ENCODE data around the gene PAXIP1.

The PAXIP1 gene

DNA sequence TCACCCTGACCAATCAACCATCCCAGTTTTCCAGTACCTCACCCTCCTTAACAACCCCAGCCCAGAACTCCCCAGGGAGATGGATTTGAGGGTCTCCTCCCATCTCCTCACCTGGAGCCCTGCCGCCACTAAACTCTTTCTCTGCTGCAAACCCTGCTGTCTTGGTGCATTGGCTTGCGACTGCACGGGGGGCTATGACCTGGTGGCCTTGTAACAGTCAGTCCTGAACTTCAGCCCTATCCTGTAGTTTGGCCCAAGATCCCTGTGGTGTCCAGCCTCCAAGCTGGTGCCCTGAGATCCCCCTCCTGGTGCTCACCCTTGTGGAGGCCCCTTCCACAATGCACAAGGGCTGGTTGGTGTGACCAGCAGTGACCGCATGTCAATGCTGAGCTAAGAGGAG lies 91.9 kb downstream of the PAXIP1 start:
- 94% methylated on average over 4 of the region's 4 CpGs for WGBS
- Histone ChIP-seq H3K9ac (ENCODE audit: low read depth, low read length) (no peak overlapping the region), H3K27ac (ENCODE audit: low read depth, low read length) (no peak overlapping the region), H3K27me3 (ENCODE audit: insufficient read depth, low read length) (peaks cover 12% of the 10 kb centered on the region), H3K4me3 (ENCODE audit: low read length) (no peak overlapping the region), H3K9me3 (ENCODE audit: insufficient read depth, low read depth, low read length) (peaks cover 7% of the 10 kb centered on the region; the same call in 1 of the 2 replicates), H3K4me1 (ENCODE audit: insufficient read depth, low read length) (no peaks in the 10 kb centered on the region), H3K36me3 (ENCODE audit: insufficient read depth, low read length) (no peaks in the 10 kb centered on the region)

DNA sequence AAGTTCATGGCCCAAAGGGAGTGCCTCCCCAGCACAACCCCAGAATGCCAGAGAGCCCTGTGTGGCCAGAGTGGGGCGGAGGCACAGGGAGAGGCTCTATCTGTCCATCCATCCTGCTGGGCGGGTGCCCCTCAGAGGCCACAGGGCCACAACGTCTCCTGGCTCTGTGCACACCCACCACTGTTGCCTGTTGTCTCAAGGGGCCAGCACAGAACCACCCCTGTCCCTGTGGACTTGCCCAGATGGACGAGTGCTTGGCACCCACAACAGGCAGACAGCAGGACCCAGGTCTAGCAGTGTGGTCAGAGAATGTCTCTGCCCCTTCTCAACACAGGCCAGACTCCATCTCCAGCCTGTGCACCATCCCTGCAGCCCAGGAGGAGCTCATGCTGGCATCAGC lies 92.8 kb downstream of the PAXIP1 start:
- Histone ChIP-seq H3K36me3 (ENCODE audit: insufficient read depth, low read length) (no peaks in the 10 kb centered on the region), H3K9me3 (ENCODE audit: insufficient read depth, low read depth, low read length) (peaks cover 7% of the 10 kb centered on the region; the same call in 1 of the 2 replicates), H3K4me1 (ENCODE audit: insufficient read depth, low read length) (no peaks in the 10 kb centered on the region), H3K4me3 (ENCODE audit: low read length) (no peak overlapping the region), H3K9ac (ENCODE audit: low read depth, low read length) (no peak overlapping the region), H3K27me3 (ENCODE audit: insufficient read depth, low read length) (peaks cover 12% of the 10 kb centered on the region), H3K27ac (ENCODE audit: low read depth, low read length) (no peak overlapping the region)
- 87% methylated on average over 4 of the region's 4 CpGs for WGBS

DNA sequence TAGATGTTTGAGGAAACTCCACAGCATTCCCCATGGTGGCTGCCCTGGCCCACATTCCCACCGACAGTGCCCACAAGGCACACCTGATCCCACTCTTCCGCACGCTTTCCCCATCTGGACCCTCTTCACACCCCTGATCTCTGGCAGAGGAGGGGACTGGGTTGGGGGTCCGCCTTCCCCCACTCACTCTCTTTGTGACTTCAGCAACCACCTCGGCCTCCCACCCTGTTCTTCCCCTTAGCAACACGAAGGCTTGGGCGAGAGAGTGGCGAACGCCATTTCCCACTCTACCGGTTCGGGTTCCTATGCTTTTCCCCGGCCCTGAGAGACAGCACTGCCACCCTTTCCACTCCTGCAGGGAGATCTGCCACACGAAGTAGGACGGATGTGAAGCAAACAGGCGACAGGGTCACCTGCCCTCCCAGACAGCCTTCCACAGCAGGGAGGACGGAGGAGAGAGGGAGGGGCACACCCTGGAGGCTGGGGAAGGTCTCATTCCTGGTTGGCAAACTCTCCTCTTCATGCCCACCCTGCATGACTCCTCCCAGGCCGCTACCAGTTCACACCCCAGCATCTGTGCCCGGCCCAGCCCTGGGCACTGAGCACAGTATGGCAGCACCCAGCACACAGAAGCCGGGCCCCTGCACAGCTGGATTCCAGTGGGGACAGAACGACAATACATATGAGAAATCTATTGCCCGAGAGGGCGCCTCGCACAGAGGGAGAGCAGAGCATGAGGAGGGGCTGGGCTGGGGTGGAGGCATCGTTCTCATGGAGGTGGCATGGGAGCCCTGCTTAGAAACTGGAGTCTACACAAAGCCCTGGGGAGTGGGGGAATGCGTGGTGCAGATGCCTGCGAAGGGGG lies 93.5 kb downstream of the PAXIP1 start:
- 85% methylated on average over 26 of the region's 26 CpGs for WGBS
- Histone ChIP-seq H3K4me1 (ENCODE audit: insufficient read depth, low read length) (no peaks in the 10 kb centered on the region), H3K27me3 (ENCODE audit: insufficient read depth, low read length) (peaks cover 7% of the 10 kb centered on the region), H3K36me3 (ENCODE audit: insufficient read depth, low read length) (no peaks in the 10 kb centered on the region), H3K9me3 (ENCODE audit: insufficient read depth, low read depth, low read length) (peaks cover 7% of the 10 kb centered on the region; the same call in 1 of the 2 replicates), H3K9ac (ENCODE audit: low read depth, low read length) (no peak overlapping the region), H3K27ac (ENCODE audit: low read depth, low read length) (no peak overlapping the region), H3K4me3 (ENCODE audit: low read length) (no peak overlapping the region)

DNA sequence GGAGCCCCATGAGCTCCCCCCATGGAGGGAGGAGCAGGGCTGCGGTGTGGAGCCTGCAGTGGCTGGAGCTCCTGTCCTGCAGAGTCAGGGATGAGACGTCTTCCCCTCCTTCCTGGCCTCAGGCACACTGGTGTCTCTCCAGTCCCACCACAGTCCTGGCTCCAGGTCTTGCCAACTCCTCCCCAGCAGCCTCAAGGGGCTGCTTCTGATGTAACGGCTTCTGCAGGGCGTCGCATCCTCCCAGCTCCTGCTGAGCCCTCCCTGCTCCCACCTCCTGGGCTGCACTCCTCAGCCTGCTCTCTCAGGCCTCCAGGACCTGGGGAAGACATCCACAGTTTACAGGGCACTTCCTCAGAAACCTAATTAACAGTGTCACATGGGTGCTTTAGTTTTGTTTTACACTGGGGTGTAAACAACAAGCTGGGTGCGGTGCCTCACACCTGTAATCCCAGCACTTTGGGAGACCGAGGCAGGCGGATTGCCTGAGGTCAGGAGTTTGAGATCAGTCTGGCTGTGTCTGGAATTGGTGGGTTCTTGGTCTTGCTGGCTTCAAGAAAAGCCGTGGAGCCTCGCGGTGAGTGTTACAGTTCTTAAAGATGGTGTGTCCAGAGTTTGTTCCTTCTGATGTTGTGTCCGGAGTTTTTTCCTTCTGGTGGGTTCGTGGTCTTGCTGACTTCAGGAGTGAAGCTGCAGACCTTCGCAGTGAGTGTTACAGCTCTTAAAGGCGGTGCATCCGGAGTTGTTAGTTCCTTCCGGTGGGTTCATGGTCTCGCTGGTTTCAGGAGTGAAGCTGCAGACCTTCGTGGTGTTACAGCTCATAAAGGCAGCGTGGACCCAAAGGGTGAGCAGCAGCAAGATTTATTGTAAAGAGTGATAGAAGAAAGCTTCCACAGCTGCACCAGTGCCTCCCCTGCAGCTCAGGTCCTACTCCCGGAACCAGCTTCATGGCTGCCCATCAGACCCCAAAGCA lies 95.0 kb downstream of the PAXIP1 start:
- H3K9ac ChIP-seq (ENCODE audit: low read depth, low read length): no peak overlapping the region
- H3K4me3 ChIP-seq (ENCODE audit: low read length): no peak overlapping the region
- WGBS: 88% methylated on average over 21 of the region's 21 CpGs
- H3K27me3 ChIP-seq (ENCODE audit: insufficient read depth, low read length): no peaks in the 10 kb centered on the region
- no peaks in the 10 kb centered on the region for H3K36me3 ChIP-seq (ENCODE audit: insufficient read depth, low read length)
- peaks cover 7% of the 10 kb centered on the region; the same call in 1 of the 2 replicates for H3K9me3 ChIP-seq (ENCODE audit: insufficient read depth, low read depth, low read length)
- no peaks in the 10 kb centered on the region for H3K4me1 ChIP-seq (ENCODE audit: insufficient read depth, low read length)
- no peak overlapping the region for H3K27ac ChIP-seq (ENCODE audit: low read depth, low read length)

DNA sequence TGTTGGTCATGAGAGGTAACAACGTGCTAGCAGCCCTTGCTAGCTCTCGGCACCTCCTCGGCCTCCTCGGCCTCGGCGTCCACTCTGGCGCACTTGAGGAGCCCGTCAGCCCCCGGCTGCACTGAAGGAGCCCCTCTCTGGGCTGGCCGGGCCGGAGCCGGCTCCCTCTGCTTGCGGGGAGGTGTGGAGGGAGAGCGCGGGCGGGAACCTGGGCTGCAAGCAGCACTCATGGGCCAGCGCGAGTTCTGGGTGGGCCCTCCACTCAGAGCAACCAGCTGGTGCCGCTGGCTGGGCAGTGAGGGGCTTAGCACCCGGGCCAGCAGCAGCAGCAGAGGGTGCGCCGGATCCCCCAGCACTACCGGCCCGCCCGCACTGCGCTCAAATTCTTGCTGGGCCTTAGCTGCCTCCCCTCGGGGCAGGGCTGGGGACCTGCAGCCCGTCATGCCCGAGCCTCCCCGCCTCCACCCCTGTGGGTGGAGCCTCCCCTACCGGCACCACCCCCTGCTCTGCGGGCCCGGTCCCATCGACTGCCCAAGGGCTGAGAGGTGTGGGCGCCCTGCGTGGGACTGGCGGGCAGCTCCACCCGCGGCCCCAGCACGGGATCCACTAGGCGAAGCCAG lies 96.1 kb downstream of the PAXIP1 start:
- no peaks in the 10 kb centered on the region for H3K27me3 ChIP-seq (ENCODE audit: insufficient read depth, low read length)
- no peak overlapping the region for H3K4me3 ChIP-seq (ENCODE audit: low read length)
- no peaks in the 10 kb centered on the region for H3K4me1 ChIP-seq (ENCODE audit: insufficient read depth, low read length)
- H3K9ac ChIP-seq (ENCODE audit: low read depth, low read length): no peak overlapping the region
- 95% methylated on average over 41 of the region's 41 CpGs for WGBS
- H3K9me3 ChIP-seq (ENCODE audit: insufficient read depth, low read depth, low read length): peaks cover 7% of the 10 kb centered on the region; the same call in 1 of the 2 replicates
- no peaks in the 10 kb centered on the region for H3K36me3 ChIP-seq (ENCODE audit: insufficient read depth, low read length)
- H3K27ac ChIP-seq (ENCODE audit: low read depth, low read length): no peak overlapping the region

DNA sequence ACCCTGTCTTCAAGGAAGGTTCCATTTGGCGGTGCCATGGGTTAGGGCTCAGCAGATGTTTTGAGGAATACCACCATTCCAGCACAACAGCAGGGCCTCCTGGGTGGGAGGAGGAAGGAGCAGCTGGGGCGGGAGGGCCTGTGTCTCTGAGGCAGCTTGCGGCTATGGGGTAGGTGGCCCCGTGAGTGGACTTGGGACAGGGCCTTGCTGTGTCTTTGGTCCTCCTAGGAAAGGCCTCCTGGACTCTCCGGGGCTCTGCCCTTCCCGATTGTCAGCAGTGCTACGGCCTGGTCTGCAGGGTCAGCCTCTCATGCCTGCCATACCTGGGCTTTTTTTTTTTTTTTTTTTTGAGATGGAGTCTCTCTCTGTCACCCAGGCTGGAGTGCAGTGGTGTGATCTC lies 96.7 kb downstream of the PAXIP1 start:
- WGBS: 93% methylated on average over 7 of the region's 7 CpGs
- Histone ChIP-seq H3K27ac (ENCODE audit: low read depth, low read length) (no peak overlapping the region), H3K27me3 (ENCODE audit: insufficient read depth, low read length) (no peaks in the 10 kb centered on the region), H3K4me1 (ENCODE audit: insufficient read depth, low read length) (no peaks in the 10 kb centered on the region), H3K9ac (ENCODE audit: low read depth, low read length) (no peak overlapping the region), H3K4me3 (ENCODE audit: low read length) (no peak overlapping the region), H3K9me3 (ENCODE audit: insufficient read depth, low read depth, low read length) (peaks cover 7% of the 10 kb centered on the region; the same call in 1 of the 2 replicates), H3K36me3 (ENCODE audit: insufficient read depth, low read length) (no peaks in the 10 kb centered on the region)

DNA sequence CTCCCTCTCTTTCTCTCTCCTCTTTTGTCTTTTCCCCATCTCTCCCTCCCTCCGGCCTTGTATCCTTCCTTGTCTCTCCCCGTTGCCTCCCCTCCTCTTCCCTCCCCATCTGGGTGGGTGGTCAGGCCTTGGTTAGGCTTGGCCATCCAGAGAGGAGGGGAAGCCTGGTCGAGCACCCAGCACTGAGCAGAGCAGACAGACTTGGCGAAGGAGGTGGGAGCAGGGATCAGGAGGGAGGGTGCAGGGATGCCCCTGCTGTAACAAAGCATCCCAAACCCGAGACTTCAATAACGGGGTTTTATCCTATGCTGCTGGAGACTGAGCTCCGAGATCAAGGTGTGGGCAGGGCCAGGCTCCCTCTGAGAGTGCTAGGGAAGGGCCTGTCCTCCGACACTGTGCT lies 97.3 kb downstream of the PAXIP1 start:
- H3K27ac ChIP-seq (ENCODE audit: low read depth, low read length): no peak overlapping the region
- H3K9me3 ChIP-seq (ENCODE audit: insufficient read depth, low read depth, low read length): peaks cover 7% of the 10 kb centered on the region; the same call in 1 of the 2 replicates
- no peak overlapping the region for H3K4me3 ChIP-seq (ENCODE audit: low read length)
- H3K27me3 ChIP-seq (ENCODE audit: insufficient read depth, low read length): no peaks in the 10 kb centered on the region
- 89% methylated on average over 7 of the region's 8 CpGs for WGBS
- no peak overlapping the region for H3K9ac ChIP-seq (ENCODE audit: low read depth, low read length)
- H3K4me1 ChIP-seq (ENCODE audit: insufficient read depth, low read length): no peaks in the 10 kb centered on the region
- H3K36me3 ChIP-seq (ENCODE audit: insufficient read depth, low read length): no peaks in the 10 kb centered on the region

DNA sequence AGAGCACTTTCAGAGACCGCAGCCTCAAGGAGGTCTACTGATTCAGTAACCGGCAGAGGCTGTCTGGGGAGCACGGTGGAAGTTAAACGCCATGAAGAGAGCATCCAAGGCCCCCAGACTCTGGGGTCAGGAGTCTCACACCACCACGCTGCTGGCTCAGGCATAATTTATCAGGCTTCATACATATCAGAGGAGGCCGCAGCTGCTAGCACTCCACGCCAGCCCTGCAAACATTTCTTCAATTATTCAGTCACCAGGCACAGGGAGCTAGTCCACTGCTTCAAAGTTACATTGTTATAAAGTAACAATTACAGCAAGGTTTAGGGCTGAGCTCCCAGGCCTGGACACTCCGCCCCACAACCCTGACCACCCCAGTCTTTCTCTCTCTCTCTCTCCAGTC lies 97.8 kb downstream of the PAXIP1 start:
- 95% methylated on average over 8 of the region's 8 CpGs for WGBS

DNA sequence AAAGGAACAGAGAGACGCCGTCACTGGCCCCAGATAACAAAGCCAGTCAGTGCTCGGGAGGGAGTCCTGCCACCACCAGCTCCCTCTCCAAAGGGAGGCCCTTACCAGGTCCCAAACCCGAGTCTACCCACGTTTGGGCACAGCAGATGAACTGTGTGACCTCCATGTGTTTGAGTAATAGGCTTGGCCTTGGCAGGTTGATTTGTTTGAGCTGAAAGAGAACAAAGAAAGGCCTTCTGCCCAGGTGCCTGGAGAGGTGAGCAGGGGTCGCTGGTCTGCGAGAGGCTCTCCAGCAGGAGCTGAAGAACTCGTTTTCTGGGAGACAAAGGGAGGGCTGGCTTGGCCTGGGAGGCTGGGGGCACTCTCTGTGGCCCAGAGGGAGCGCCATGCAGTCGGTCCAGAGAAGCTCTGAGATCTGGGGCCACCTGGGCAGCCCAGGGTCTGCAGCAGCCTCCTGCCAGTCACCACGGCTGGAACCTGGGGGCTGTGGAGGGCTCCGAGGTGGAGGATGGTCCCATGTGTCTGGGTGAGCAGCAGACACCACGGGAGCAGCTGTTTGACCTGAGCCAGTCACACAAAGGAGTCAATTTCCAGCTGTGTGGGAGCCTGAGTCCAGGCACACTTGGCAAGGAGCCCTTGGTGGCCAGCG lies 99.7 kb downstream of the PAXIP1 start:
- 84% methylated on average over 14 of the region's 14 CpGs for WGBS

More for the DNA sequence above, 97.8 kb downstream of the PAXIP1 start:
- Histone ChIP-seq H3K27me3 (ENCODE audit: insufficient read depth, low read length) (no peaks in the 10 kb centered on the region), H3K4me3 (ENCODE audit: low read length) (no peak overlapping the region), H3K36me3 (ENCODE audit: insufficient read depth, low read length) (no peaks in the 10 kb centered on the region), H3K9me3 (ENCODE audit: insufficient read depth, low read depth, low read length) (peaks cover 7% of the 10 kb centered on the region; the same call in 1 of the 2 replicates), H3K9ac (ENCODE audit: low read depth, low read length) (no peak overlapping the region), H3K4me1 (ENCODE audit: insufficient read depth, low read length) (no peaks in the 10 kb centered on the region), H3K27ac (ENCODE audit: low read depth, low read length) (no peak overlapping the region)

DNA sequence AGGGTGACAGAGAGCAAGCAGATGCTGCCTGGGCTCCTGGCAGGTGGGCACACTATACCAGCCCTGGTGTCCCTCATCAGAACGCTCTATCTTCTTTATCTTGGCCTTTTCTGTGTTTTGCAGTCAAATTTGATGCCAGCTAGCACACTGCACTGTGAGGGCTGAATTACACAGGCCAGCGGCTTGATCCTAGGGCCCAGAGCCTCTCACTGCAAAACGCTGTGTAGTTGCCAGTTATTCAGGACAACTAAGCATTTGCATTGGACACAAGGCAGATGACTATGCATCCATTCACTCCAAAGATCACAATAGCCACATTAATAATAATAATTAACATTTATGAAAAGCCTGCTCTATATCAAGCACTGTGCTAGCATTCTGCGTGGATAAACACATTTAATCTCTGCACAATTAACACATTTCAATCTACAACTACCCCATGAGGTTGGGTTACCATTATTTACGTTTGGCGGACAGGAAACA lies 100.3 kb downstream of the PAXIP1 start:
- H3K27me3 ChIP-seq (ENCODE audit: insufficient read depth, low read length): no peaks in the 10 kb centered on the region
- no peaks in the 10 kb centered on the region for H3K4me1 ChIP-seq (ENCODE audit: insufficient read depth, low read length)
- WGBS: 92% methylated on average over 6 of the region's 6 CpGs
- no peak overlapping the region for H3K9ac ChIP-seq (ENCODE audit: low read depth, low read length)
- no peak overlapping the region for H3K27ac ChIP-seq (ENCODE audit: low read depth, low read length)
- H3K9me3 ChIP-seq (ENCODE audit: insufficient read depth, low read depth, low read length): peaks cover 7% of the 10 kb centered on the region; the same call in 1 of the 2 replicates
- H3K36me3 ChIP-seq (ENCODE audit: insufficient read depth, low read length): no peaks in the 10 kb centered on the region
- no peak overlapping the region for H3K4me3 ChIP-seq (ENCODE audit: low read length)

More for the DNA sequence above, 99.7 kb downstream of the PAXIP1 start:
- H3K36me3 ChIP-seq (ENCODE audit: insufficient read depth, low read length): no peaks in the 10 kb centered on the region
- H3K4me3 ChIP-seq (ENCODE audit: low read length): no peak overlapping the region
- H3K9me3 ChIP-seq (ENCODE audit: insufficient read depth, low read depth, low read length): peaks cover 7% of the 10 kb centered on the region; the same call in 1 of the 2 replicates
- no peak overlapping the region for H3K27ac ChIP-seq (ENCODE audit: low read depth, low read length)
- H3K4me1 ChIP-seq (ENCODE audit: insufficient read depth, low read length): no peaks in the 10 kb centered on the region
- no peak overlapping the region for H3K9ac ChIP-seq (ENCODE audit: low read depth, low read length)
- no peaks in the 10 kb centered on the region for H3K27me3 ChIP-seq (ENCODE audit: insufficient read depth, low read length)
